Erythroblast (primary cell): ENCODE data around the gene IFIT1B.
"Not testable (repeated sequence)": the region's sequence is repeated elsewhere in the genome, so short reads cannot be mapped to it uniquely, and the experiment has no call there.

Source experiments
- DNase-seq, 2 experiments: peaks; one replicate each; lab custom pipeline; 2025; lab: John Stamatoyannopoulos, UW
- GATA1 ChIP-seq: IDR thresholded peaks from 2 replicates; pipeline ENCODE4 v1.6.1; 2011; ENCODE audit warnings: low read depth, mild to moderate bottlenecking, control low read depth, low read length, moderate library complexity
- POLR2A ChIP-seq: IDR thresholded peaks from 2 replicates; pipeline ENCODE4 v1.6.1; 2011; ENCODE audit warnings: mild to moderate bottlenecking, low read length

The IFIT1B gene

GRCh38 chr10:89379103-89379502 is 1.2 kb downstream of the IFIT1B start:
- TF ChIP-seq GATA1 (no peak), POLR2A (no peak)
- DNase-seq: no peak

DNA sequence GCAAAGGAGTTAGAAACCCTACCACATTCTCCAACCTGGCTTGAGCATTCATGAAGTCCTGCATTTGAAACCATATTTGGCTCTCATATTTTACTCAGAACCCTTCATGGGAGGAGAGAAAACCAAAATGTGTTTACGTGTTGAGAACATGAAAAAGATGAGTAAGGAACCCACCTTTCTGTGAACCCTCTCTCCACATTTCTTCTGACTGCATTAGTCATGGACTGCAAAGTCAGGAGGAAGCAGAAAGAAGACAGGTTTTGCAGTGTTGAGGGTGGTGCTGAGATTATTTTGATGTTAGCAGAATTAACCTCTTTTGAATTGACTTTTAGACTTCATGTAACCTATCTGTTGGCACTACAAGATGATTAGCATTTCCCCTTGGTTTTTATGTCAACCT is 4.9 kb downstream of the IFIT1B start:
- TF ChIP-seq POLR2A (no peak), GATA1 (no peak)
- DNase-seq: no peak

- DNase-seq: no peak
- TF ChIP-seq POLR2A (no peak), GATA1 (no peak)
These were observed 6.9 kb downstream of the IFIT1B start for GRCh38 chr10:89384474-89385340.

DNA sequence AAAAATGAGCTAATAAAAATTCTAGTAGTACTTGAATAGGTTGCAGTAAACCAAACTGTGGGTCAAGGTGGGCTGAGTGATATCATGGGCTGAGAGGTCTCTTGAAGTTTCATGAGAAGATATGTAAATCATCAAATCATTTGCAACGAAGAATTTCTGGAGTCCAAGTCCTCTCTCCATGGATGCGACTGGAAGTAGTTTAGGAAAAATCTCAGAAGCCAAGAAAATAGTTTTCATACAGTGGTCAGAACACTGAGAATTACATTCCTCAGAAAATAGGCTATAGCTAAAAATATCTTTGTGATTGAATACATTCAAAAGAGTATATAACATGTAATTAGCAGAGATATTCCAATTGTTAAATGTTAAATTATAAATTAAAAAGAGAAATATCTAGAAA is 10.9 kb downstream of the IFIT1B start:
- TF ChIP-seq POLR2A (no peak), GATA1 (no peak)
- DNase-seq: no peak

DNA sequence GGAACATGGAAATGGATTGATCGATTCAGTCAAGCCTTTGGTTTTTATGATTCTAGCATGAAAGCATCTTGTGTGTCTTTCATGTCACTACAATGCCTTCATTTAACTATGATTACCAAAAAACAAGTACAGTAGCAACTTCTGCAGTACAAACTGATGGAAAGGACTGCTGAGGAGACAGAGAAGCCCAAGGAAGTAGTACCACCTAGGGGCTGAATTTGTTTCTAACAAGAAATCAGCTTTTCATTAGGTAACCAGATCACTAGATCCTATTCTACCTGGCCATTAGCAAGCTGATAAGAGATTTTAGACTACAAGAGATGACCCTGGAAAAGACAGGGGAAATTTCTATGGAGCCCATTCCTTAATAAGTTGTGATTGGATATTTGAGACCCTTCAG is 11.4 kb downstream of the IFIT1B start:
- DNase-seq: peak; percentile 33 to 39
- TF ChIP-seq POLR2A: no peak

GRCh38 chr10:89390476-89391225 is 12.8 kb downstream of the IFIT1B start:
- TF ChIP-seq GATA1: no peak
- DNase-seq: peak; percentile 64 to 83

- DNase-seq: not testable (repeated sequence)
These were observed 13.3 kb downstream of the IFIT1B start for GRCh38 chr10:89391226-89391576.

DNA sequence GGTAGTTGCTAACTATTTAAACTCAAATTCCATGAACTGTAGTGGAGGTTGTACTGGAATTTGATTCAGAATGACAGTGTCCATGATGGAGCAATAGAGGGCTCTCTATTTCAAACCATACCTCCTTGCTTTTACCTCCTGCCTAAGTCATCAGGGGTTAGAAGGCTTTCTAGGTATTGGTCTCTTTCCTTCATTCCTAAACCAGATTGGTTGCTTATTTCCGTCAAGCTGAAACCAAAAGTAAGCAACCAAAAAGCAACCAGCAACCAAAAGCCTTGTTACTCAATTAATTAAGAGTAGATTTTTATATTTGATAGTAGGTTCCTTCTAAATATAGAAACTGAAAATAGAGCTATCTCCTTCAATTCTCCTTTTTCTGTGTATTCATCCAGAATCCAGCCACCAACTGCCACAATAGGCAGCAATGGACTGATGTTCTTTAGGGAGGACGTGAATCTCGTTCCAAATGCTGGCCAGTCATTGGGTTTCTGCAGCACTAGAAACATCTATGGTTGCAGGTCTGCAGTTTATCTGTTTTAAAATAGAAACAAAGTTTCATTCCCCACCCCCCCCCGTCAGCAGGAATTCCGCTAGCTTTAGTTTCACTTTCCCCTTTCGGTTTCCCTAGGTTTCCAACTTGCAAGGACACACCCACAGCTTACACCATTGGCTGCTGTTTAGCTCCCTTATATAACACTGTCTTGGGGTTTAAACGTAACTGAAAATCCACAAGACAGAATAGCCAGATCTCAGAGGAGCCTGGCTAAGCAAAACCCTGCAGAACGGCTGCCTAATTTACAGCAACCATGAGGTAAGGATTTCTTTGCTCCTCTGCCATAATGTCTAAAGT is 14.3 kb downstream of the IFIT1B start, which contains the start of gene IFIT1:
TSS of gene IFIT1 (plus strand) at position 717 of the 850 bp plus-strand sequence. CDS start at position 807, 90 bp downstream.
- DNase-seq: peak; percentile 88 to 90
- TF ChIP-seq POLR2A: peak; percentile 5
- TF ChIP-seq GATA1: no peak

DNA sequence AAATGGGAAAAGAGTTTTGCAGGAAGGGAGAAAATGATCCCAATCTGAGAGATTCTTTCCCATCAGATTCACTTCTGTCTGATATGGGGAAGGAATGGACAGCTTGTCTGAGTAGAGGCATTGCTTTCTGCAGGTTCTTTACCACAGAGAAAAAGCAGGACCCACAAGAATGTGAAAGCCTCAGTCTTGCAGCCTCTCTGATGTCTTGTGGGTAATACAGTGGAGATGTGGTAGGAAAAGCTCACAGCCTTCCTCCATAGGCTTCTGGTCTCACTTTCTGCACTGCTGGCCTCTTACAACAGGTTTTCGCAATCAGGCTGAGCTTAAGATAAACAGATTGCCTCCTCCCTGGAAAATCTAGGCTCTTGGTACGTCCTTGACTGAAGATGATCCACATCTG is 15.1 kb downstream of the IFIT1B start:
- peak; percentile 10 to 47 for DNase-seq
- no peak for TF ChIP-seq GATA1
- TF ChIP-seq POLR2A: no peak

GRCh38 chr10:89393898-89394297 is 16.0 kb downstream of the IFIT1B start:
- TF ChIP-seq GATA1 (no peak), POLR2A (no peak)

DNA sequence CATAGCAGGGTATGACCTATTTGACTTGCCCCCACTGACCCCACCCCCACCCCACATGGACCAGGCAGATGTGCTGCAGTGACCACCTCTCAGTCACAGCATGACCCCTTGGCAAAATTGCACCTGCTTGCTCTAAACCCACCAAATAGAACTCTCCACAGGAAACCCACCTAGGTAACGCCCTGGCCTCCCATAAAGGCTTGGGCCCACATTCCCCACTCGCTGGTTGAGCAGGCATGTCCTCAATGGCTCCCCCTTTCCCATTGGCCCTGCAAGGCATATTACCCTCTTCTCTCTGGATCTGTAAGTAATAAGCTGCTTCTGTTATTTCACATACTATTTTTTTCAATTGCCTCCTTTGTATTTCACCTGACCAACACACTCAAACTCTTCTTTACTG is 17.3 kb downstream of the IFIT1B start:
- DNase-seq: no peak
- TF ChIP-seq POLR2A (no peak), GATA1 (no peak)

More at GRCh38 chr10:89393898-89394297, 16.0 kb downstream of the IFIT1B start:
- DNase-seq: no peak

DNA sequence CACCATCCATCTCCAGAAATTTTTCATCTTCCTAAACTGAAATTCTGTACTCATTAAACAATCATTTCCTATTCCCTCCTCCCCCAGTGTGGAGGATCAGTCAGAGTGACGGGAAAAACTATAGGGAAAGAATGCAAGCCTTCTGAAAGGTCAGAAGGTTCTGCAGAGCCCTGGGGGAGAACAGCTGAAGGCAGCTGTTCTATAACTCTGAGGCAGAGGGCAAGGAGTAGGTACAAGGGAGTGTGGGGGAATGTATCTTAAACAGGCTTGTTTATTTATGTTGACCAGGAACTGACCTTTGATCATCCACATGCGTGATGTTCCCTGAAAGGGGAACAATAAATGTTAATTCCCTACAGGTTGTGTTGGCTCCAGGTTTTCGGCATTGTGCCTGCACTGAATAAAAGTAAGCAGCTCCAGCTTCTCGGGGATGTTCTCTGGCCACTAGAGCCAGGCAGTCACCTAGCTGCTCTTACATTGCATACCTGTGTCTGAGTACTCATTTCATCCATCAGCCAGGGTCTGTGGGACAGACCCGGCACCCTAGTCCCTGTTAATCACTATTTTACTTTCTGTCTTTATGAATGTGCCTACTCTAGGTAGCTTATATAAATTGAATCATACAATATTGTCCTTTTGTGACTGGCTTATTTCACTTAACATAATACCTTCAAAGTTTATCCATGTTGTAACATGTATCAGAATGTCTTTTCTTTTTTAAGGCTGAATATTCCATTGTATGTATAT is 20.3 kb downstream of the IFIT1B start:
- DNase-seq: no peak
- TF ChIP-seq GATA1: no peak
- TF ChIP-seq POLR2A: no peak

DNA sequence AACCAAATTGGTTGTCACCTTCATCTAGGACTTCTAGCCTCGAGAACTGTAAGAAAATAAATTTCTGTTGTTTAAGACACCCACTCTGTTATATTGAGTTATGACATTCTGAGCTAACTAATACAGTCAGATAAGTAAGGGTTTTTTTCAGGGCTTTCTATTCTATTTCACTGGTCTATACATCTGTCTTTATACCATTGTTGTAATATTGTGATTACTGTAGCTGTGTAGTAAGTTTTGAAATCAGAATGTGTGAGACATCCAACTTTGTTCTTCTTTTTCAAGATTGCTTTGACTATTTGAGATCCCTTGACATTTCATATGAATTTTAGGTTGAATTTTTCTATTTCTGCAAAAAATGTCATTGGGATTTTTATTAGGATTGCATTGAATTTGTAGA is 22.1 kb downstream of the IFIT1B start:
- TF ChIP-seq GATA1 (no peak), POLR2A (no peak)
- DNase-seq: no peak
